Ascending aorta (tissue), 2 donors: ENCODE results near the gene PPP4C. TPM values are rescaled to one million over a fixed set of nuclear protein-coding genes. Genes with fewer than 3 reads are reported as not detected.

Experiments
- DNase-seq, 2 donors: peaks; one replicate each; pipeline ENCODE4 v3.0.0-alpha.2; 2019; ENCODE audit warnings: low spot score in 2 of 2
- H3K27ac ChIP-seq, 2 donors: fragments of 200-600 bp; sonication (generic); one replicate each; pipeline ENCODE4 v1.5.1; 2016 to 2017; ENCODE audit warnings: mild to moderate bottlenecking in 1 of 2
- H3K27me3 ChIP-seq: fragments of 200-600 bp; sonication (generic); one replicate; pipeline ENCODE4 v1.5.1; 2017
- H3K36me3 ChIP-seq, 2 donors: fragments of 200-600 bp; sonication (generic); one replicate each; pipeline ENCODE4 v1.5.1; 2016
- H3K4me1 ChIP-seq, 2 donors: fragments of 200-600 bp; sonication (generic); one replicate each; pipeline ENCODE4 v1.5.1; 2016 to 2017; ENCODE audit warnings: mild to moderate bottlenecking in 1 of 2
- H3K4me3 ChIP-seq, 2 donors: fragments of 200-600 bp; sonication (generic); one replicate each; pipeline ENCODE4 v1.5.1; 2016 to 2017; ENCODE audit warnings: mild to moderate bottlenecking in 1 of 2
- H3K9me3 ChIP-seq, 2 donors: fragments of 200-600 bp; sonication (generic); one replicate each; pipeline ENCODE4 v1.5.1; 2016
- CTCF ChIP-seq, 3 experiments: fragments of 200-600 bp in 2 of 3; fragments of 450-650 bp in 1 of 3; sonication (generic) in 2 of 3; IDR thresholded peaks; one replicate each; pipeline ENCODE4 v1.5.1; 2016 to 2019; ENCODE audit warnings: antibody characterized with exemption in 3 of 3, mild to moderate bottlenecking in 1 of 3, moderate library complexity in 1 of 3
- intact Hi-C: fragments of 100-400 bp; cut with DNase I; formaldehyde crosslinking; loops from one replicate; pipeline ENCODE4 v1.15.1; 2023
- total RNA-seq: library from RNA; depleted of rRNA; stranded (reverse); fragments of >200 nt; gene quantifications from one replicate; pipeline ENCODE4 v1.1.0, GENCODE V29; 2016

PPP4C gene
- total RNA-seq, 1 donor from 2014 or later: 50.7 TPM

- no peak for DNase-seq
- intact Hi-C loops: no loop called here
- H3K27me3 ChIP-seq: no peaks in the 10 kb centered on the region
- H3K9me3 ChIP-seq: no peaks in the 10 kb centered on the region
- no peak overlapping the region for H3K4me3 ChIP-seq
- no peaks in the 10 kb centered on the region for H3K36me3 ChIP-seq
- no peak overlapping the region for H3K27ac ChIP-seq
- no peak for TF ChIP-seq CTCF (IDR thresholded peaks at IDR 0.05)
- no peaks in the 10 kb centered on the region for H3K4me1 ChIP-seq
Observed at GRCh38 chr16:30131869-30132475, 56.2 kb downstream of the PPP4C start.

- Histone ChIP-seq H3K9me3 (no peaks in the 10 kb centered on the region), H3K4me1 (no peaks in the 10 kb centered on the region), H3K4me3 (no peak overlapping the region), H3K27me3 (no peaks in the 10 kb centered on the region), H3K27ac (no peak overlapping the region), H3K36me3 (no peaks in the 10 kb centered on the region)
- DNase-seq: no peak
- TF ChIP-seq CTCF (IDR thresholded peaks at IDR 0.05): no peak
- intact Hi-C loops: no loop called here
Observed at GRCh38 chr16:30132591-30132990, 56.8 kb downstream of the PPP4C start.

Other genes starting within 250 kb of the PPP4C start
- gene CDIPT, start 212.8 kb upstream of the PPP4C start, total RNA-seq: 174 TPM
- 0.21 TPM for gene SEZ6L2, start 176.4 kb upstream of the PPP4C start, total RNA-seq
- gene ASPHD1, start 175.5 kb upstream of the PPP4C start, total RNA-seq: not detected
- gene KCTD13, start 149.8 kb upstream of the PPP4C start, total RNA-seq: 302 TPM
- 49.2 TPM for gene TMEM219, start 113.9 kb upstream of the PPP4C start, total RNA-seq
- 101 TPM for gene TAOK2, start 102.1 kb upstream of the PPP4C start, total RNA-seq
- 2.0 TPM for gene HIRIP3, start 80.4 kb upstream of the PPP4C start, total RNA-seq
- gene INO80E, start 79.8 kb upstream of the PPP4C start, total RNA-seq: 44.1 TPM
- not detected for gene DOC2A, start 65.0 kb upstream of the PPP4C start, total RNA-seq
- not detected for gene C16orf92, start 52.8 kb upstream of the PPP4C start, total RNA-seq
- gene TLCD3B, start 44.7 kb upstream of the PPP4C start, total RNA-seq: not detected
- gene ALDOA, start 10.2 kb upstream of the PPP4C start, total RNA-seq: 1,202 TPM
- gene TBX6, start 15.9 kb downstream of the PPP4C start, total RNA-seq: 0.75 TPM
- 98.6 TPM for gene YPEL3, start 20.2 kb downstream of the PPP4C start, total RNA-seq
- gene GDPD3, start 37.5 kb downstream of the PPP4C start, total RNA-seq: 0.53 TPM
- 115 TPM for gene MAPK3, start 47.2 kb downstream of the PPP4C start, total RNA-seq
- gene CORO1A, start 107.6 kb downstream of the PPP4C start, total RNA-seq: 69.4 TPM
- gene BOLA2B, start 117.7 kb downstream of the PPP4C start, total RNA-seq: 643 TPM
- gene SLX1A, start 117.9 kb downstream of the PPP4C start, total RNA-seq: 44.6 TPM
- 14.8 TPM for gene SULT1A3, start 123.3 kb downstream of the PPP4C start, total RNA-seq
- 1.3 TPM for gene NPIPB13, start 172.5 kb downstream of the PPP4C start, total RNA-seq